ENCODE data around the gene DNAH3.

GRCh38 chr16:21088646-21089538, 61.8 kb downstream of the DNAH3 start:
- no peak for TF ChIP-seq CTCF (IDR thresholded peaks at IDR 0.05; ENCODE audit: control extremely low read depth in 1 of 3, insufficient read depth in 1 of 3, low read depth in 1 of 3, low read length in 3 of 3)
- no peak for TF ChIP-seq EP300 (IDR thresholded peaks at IDR 0.05; ENCODE audit: borderline replicate concordance in 1 of 2, low read depth in 2 of 2, low read length in 2 of 2)
- TF ChIP-seq TAF1 (IDR thresholded peaks at IDR 0.05; ENCODE audit: low read depth, low read length) = no peak
- no peak for TF ChIP-seq SRF (IDR thresholded peaks at IDR 0.05; ENCODE audit: low read depth, low read length)
- TF ChIP-seq PHF8 (conservative IDR thresholded peaks at IDR 0.05; ENCODE audit: low read depth, low read length) = no peak
- no peak for TF ChIP-seq RXRA (IDR thresholded peaks at IDR 0.05; ENCODE audit: insufficient read depth, low read depth, low read length)
- no peak for TF ChIP-seq POLR2A (IDR thresholded peaks at IDR 0.05; ENCODE audit: control extremely low read depth in 1 of 2, low read depth in 2 of 2, low read length in 2 of 2)

Data from H1 (cell line).